Nephron progenitor cell (in vitro differentiated cells): ENCODE data around the gene PHF23.

Experiments
- DNase-seq: peaks from one replicate; pipeline ENCODE4 v3.0.0; 2021
- H3K27ac Mint-ChIP-seq: 2 replicates; pipeline ENCODE4 v1.8.0; 2021; ENCODE audit warnings: mild to moderate bottlenecking, moderate library complexity, mixed read lengths
- H3K27me3 Mint-ChIP-seq: 2 replicates; pipeline ENCODE4 v1.8.0; 2021; ENCODE audit warnings: mild to moderate bottlenecking, low read depth, mixed read lengths; ENCODE audit not compliant: poor library complexity
- H3K36me3 Mint-ChIP-seq: 2 replicates; pipeline ENCODE4 v1.8.0; 2021; ENCODE audit warnings: low read depth, mixed read lengths
- H3K4me1 Mint-ChIP-seq: 2 replicates; pipeline ENCODE4 v1.8.0; 2021; ENCODE audit warnings: mixed read lengths
- H3K4me3 Mint-ChIP-seq: 2 replicates; pipeline ENCODE4 v1.8.0; 2021; ENCODE audit warnings: mild to moderate bottlenecking, moderate library complexity, mixed read lengths
- H3K9me3 Mint-ChIP-seq: 2 replicates; pipeline ENCODE4 v1.8.0; 2021; ENCODE audit warnings: mild to moderate bottlenecking, moderate library complexity, mixed read lengths
- TF ChIP-seq, protein P1 (sequence below): fragments of 200-600 bp; sonication (generic); IDR thresholded peaks from 2 replicates; pipeline ENCODE4 v1.5.0; 2021; ENCODE audit warnings: antibody characterized with exemption

PHF23 gene

GRCh38 chr17:7239091-7240027 lies at the start of gene PHF23:
Gene PHF23, minus strand, starts transcription at chr17:7239457. Its CDS starts 178 bp downstream, at chr17:7239279.
- Mint-ChIP-seq H3K27ac (peak within 1 kb of the TSS; percentile 100), H3K4me1 (peaks cover 65% of the 10 kb centered on the region), H3K36me3 (peaks cover 43% of the 10 kb centered on the region), H3K9me3 (no peaks in the 10 kb centered on the region), H3K27me3 (no peaks in the 10 kb centered on the region), H3K4me3 (peak within 1 kb of the TSS; percentile 98)
- TF ChIP-seq, protein P1, sequence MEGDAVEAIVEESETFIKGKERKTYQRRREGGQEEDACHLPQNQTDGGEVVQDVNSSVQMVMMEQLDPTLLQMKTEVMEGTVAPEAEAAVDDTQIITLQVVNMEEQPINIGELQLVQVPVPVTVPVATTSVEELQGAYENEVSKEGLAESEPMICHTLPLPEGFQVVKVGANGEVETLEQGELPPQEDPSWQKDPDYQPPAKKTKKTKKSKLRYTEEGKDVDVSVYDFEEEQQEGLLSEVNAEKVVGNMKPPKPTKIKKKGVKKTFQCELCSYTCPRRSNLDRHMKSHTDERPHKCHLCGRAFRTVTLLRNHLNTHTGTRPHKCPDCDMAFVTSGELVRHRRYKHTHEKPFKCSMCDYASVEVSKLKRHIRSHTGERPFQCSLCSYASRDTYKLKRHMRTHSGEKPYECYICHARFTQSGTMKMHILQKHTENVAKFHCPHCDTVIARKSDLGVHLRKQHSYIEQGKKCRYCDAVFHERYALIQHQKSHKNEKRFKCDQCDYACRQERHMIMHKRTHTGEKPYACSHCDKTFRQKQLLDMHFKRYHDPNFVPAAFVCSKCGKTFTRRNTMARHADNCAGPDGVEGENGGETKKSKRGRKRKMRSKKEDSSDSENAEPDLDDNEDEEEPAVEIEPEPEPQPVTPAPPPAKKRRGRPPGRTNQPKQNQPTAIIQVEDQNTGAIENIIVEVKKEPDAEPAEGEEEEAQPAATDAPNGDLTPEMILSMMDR, result no peak
- DNase-seq, result peak; percentile 96

DNA sequence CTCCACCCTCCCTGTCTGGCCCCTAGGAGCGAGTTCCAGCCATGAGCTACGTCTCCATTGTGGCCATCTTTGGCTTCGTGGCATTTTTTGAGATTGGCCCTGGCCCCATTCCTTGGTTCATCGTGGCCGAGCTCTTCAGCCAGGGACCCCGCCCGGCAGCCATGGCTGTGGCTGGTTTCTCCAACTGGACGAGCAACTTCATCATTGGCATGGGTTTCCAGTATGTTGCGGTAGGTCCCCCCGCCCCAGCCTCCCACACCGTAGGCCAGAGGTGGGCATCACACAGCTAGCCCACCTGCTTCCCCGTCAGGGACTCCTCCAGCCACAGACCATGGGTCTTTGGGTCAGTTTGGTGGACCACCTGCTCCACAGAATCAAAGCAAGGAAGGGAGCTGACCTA lies 46.4 kb upstream of the PHF23 start:
- Mint-ChIP-seq H3K4me3 (no peak overlapping the region), H3K36me3 (peaks cover 9% of the 10 kb centered on the region), H3K27me3 (no peaks in the 10 kb centered on the region), H3K27ac (no peak overlapping the region), H3K4me1 (peaks cover 60% of the 10 kb centered on the region), H3K9me3 (no peaks in the 10 kb centered on the region)
- TF ChIP-seq, protein P1, result no peak
- DNase-seq, result no peak

DNA sequence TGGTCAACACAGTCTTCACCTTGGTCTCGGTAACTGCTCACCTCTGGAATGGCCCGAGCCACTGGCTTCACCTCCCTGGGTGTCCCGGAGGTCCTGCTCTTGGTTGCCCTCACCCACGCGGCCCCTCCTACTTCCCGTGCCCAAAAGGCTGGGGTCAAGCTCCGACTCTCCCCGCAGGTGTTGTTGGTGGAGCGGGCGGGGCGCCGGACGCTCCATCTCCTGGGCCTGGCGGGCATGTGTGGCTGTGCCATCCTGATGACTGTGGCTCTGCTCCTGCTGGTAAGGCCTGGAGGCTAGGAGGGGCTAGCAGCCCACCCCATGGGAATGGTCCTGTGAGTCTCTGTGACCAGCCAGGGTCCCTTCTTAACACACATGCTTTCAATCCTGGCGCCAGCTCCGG lies 45.7 kb upstream of the PHF23 start:
- Mint-ChIP-seq H3K4me1 (peaks cover 62% of the 10 kb centered on the region), H3K27me3 (peaks cover 4% of the 10 kb centered on the region), H3K36me3 (peaks cover 9% of the 10 kb centered on the region), H3K27ac (no peak overlapping the region), H3K9me3 (no peaks in the 10 kb centered on the region), H3K4me3 (no peak overlapping the region)
- DNase-seq, result no peak
- TF ChIP-seq, protein P1, result no peak

DNA sequence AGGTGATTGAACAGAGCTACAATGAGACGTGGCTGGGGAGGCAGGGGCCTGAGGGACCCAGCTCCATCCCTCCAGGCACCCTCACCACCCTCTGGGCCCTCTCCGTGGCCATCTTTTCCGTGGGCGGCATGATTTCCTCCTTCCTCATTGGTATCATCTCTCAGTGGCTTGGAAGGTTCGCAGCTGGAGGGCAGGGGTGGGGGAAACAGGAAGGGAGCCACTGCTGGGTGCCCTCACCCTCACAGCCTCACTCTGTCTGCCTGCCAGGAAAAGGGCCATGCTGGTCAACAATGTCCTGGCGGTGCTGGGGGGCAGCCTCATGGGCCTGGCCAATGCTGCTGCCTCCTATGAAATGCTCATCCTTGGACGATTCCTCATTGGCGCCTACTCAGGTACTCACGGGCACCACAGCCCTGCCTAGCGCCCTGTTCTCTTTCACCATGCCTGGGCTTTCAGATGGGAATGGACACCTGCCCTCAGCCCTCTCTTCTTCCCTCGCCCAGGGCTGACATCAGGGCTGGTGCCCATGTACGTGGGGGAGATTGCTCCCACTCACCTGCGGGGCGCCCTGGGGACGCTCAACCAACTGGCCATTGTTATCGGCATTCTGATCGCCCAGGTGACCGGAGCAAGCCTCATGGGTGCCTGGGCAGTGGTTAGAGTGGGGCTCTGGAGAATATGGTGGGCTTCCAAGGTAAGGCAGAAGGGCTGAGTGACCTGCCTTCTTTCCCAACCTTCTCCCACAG lies 44.4 kb upstream of the PHF23 start:
- H3K4me1 Mint-ChIP-seq, result peaks cover 59% of the 10 kb centered on the region
- H3K4me3 Mint-ChIP-seq, result peak overlapping the region; percentile 32
- H3K9me3 Mint-ChIP-seq, result no peaks in the 10 kb centered on the region
- peaks cover 9% of the 10 kb centered on the region for H3K36me3 Mint-ChIP-seq
- TF ChIP-seq, protein P1, result no peak
- H3K27ac Mint-ChIP-seq, result no peak overlapping the region
- peaks cover 15% of the 10 kb centered on the region for H3K27me3 Mint-ChIP-seq
- no peak for DNase-seq

GRCh38 chr17:7282752-7283321 lies 43.6 kb upstream of the PHF23 start:
- H3K36me3 Mint-ChIP-seq, result peaks cover 9% of the 10 kb centered on the region
- H3K4me3 Mint-ChIP-seq, result peak overlapping the region; percentile 84
- H3K9me3 Mint-ChIP-seq, result no peaks in the 10 kb centered on the region
- H3K27ac Mint-ChIP-seq, result no peak overlapping the region
- H3K4me1 Mint-ChIP-seq, result peaks cover 50% of the 10 kb centered on the region
- TF ChIP-seq, protein P1, result no peak
- peaks cover 18% of the 10 kb centered on the region for H3K27me3 Mint-ChIP-seq
- DNase-seq, result no peak
